ENCODE results near the gene SDCCAG8. TPM values are rescaled to one million over a fixed set of nuclear protein-coding genes. Genes with fewer than 3 reads are reported as not detected.
"Not testable (repeated sequence)": the region's sequence is repeated elsewhere in the genome, so short reads cannot be mapped to it uniquely, and the experiment has no call there.

SDCCAG8 gene
- total RNA-seq, 1 donor from 2014 or later, result 24.5 TPM

GRCh38 chr1:243215276-243215875 lies 40.5 kb upstream of the SDCCAG8 start:
- H3K27ac Mint-ChIP-seq (ENCODE audit: unreplicated experiment); FAIRE-seq: not testable (repeated sequence)
- peaks cover 44% of the 10 kb centered on the region for H3K36me3 ChIP-seq (ENCODE audit: insufficient read depth, low read length)

GRCh38 chr1:243216741-243217140 lies 39.1 kb upstream of the SDCCAG8 start:
- no peak overlapping the region for H2AFZ ChIP-seq (ENCODE audit: low read depth, low read length)
- H3K27ac ChIP-seq (ENCODE audit: low read depth, low read length), result no peak overlapping the region
- H3K9ac ChIP-seq (ENCODE audit: low read length), result no peak overlapping the region
- FAIRE-seq (peak; percentile 17), DNase-seq (ENCODE audit: low read depth) (no peak)
- H4K20me1 ChIP-seq (ENCODE audit: insufficient read depth, low read length), result peaks cover 59% of the 10 kb centered on the region
- TF ChIP-seq CTCF (IDR thresholded peaks at IDR 0.05; ENCODE audit: insufficient read depth, low read depth, low read length), result no peak
- TF ChIP-seq EZH2 (IDR thresholded peaks at IDR 0.05; ENCODE audit: insufficient read depth, low read length), result no peak
- H3K4me1 ChIP-seq (ENCODE audit: insufficient read depth, low read length), result peaks cover 20% of the 10 kb centered on the region
- peaks cover 55% of the 10 kb centered on the region for H3K36me3 ChIP-seq (ENCODE audit: insufficient read depth, low read length)
- H3K79me2 ChIP-seq (ENCODE audit: insufficient read depth, low read length), result peaks cover 97% of the 10 kb centered on the region
- Mint-ChIP-seq H3K4me3 (ENCODE audit: unreplicated experiment) (no peak overlapping the region), H3K27ac (ENCODE audit: unreplicated experiment) (no peak overlapping the region), H3K4me1 (ENCODE audit: low read depth, unreplicated experiment) (peaks cover 10% of the 10 kb centered on the region), H3K27me3 (ENCODE audit: low read depth, unreplicated experiment) (no peaks in the 10 kb centered on the region), H3K36me3 (ENCODE audit: low read depth, unreplicated experiment) (peaks cover 14% of the 10 kb centered on the region), H3K9me3 (ENCODE audit: unreplicated experiment) (no peaks in the 10 kb centered on the region)
- H3K4me3 ChIP-seq (ENCODE audit: insufficient read depth, low read depth, low read length), result no peak overlapping the region
- no peaks in the 10 kb centered on the region for H3K9me3 ChIP-seq (ENCODE audit: insufficient read depth, low read depth, low read length)
- no peak overlapping the region for H3K4me2 ChIP-seq (ENCODE audit: low read length)
- H3K27me3 ChIP-seq (ENCODE audit: insufficient read depth, low read length), result no peaks in the 10 kb centered on the region

More at GRCh38 chr1:243215276-243215875, 40.5 kb upstream of the SDCCAG8 start:
- H3K27me3 Mint-ChIP-seq (ENCODE audit: low read depth, unreplicated experiment); H3K4me1 Mint-ChIP-seq (ENCODE audit: low read depth, unreplicated experiment); H3K27ac ChIP-seq (ENCODE audit: low read depth, low read length); H3K9ac ChIP-seq (ENCODE audit: low read length); H3K4me3 ChIP-seq (ENCODE audit: insufficient read depth, low read depth, low read length); H2AFZ ChIP-seq (ENCODE audit: low read depth, low read length); H3K9me3 ChIP-seq (ENCODE audit: insufficient read depth, low read depth, low read length); H3K4me3 Mint-ChIP-seq (ENCODE audit: unreplicated experiment); H3K9me3 Mint-ChIP-seq (ENCODE audit: unreplicated experiment); H3K4me2 ChIP-seq (ENCODE audit: low read length); H3K27me3 ChIP-seq (ENCODE audit: insufficient read depth, low read length); H3K36me3 Mint-ChIP-seq (ENCODE audit: low read depth, unreplicated experiment); DNase-seq (ENCODE audit: low read depth): not testable (repeated sequence)
- Histone ChIP-seq H4K20me1 (ENCODE audit: insufficient read depth, low read length) (peaks cover 50% of the 10 kb centered on the region), H3K4me1 (ENCODE audit: insufficient read depth, low read length) (peaks cover 20% of the 10 kb centered on the region), H3K79me2 (ENCODE audit: insufficient read depth, low read length) (peaks cover 84% of the 10 kb centered on the region)

- Mint-ChIP-seq H3K4me1 (ENCODE audit: low read depth, unreplicated experiment) (peaks cover 11% of the 10 kb centered on the region), H3K36me3 (ENCODE audit: low read depth, unreplicated experiment) (peaks cover 14% of the 10 kb centered on the region), H3K27ac (ENCODE audit: unreplicated experiment) (no peak overlapping the region), H3K27me3 (ENCODE audit: low read depth, unreplicated experiment) (no peaks in the 10 kb centered on the region), H3K9me3 (ENCODE audit: unreplicated experiment) (no peaks in the 10 kb centered on the region), H3K4me3 (ENCODE audit: unreplicated experiment) (no peak overlapping the region)
- Histone ChIP-seq H3K9ac (ENCODE audit: low read length) (no peak overlapping the region), H4K20me1 (ENCODE audit: insufficient read depth, low read length) (peaks cover 62% of the 10 kb centered on the region), H3K79me2 (ENCODE audit: insufficient read depth, low read length) (peaks cover 98% of the 10 kb centered on the region), H3K27me3 (ENCODE audit: insufficient read depth, low read length) (no peaks in the 10 kb centered on the region), H2AFZ (ENCODE audit: low read depth, low read length) (no peak overlapping the region), H3K4me1 (ENCODE audit: insufficient read depth, low read length) (peaks cover 19% of the 10 kb centered on the region), H3K4me3 (ENCODE audit: insufficient read depth, low read depth, low read length) (no peak overlapping the region), H3K9me3 (ENCODE audit: insufficient read depth, low read depth, low read length) (no peaks in the 10 kb centered on the region), H3K36me3 (ENCODE audit: insufficient read depth, low read length) (peaks cover 58% of the 10 kb centered on the region), H3K27ac (ENCODE audit: low read depth, low read length) (no peak overlapping the region), H3K4me2 (ENCODE audit: low read length) (no peak overlapping the region)
- TF ChIP-seq EZH2 (IDR thresholded peaks at IDR 0.05; ENCODE audit: insufficient read depth, low read length), result no peak
- FAIRE-seq (no peak), DNase-seq (ENCODE audit: low read depth) (no peak)
Measured at GRCh38 chr1:243217349-243217748, 38.5 kb upstream of the SDCCAG8 start.

Measured in astrocyte (in vitro differentiated cells and primary cell).